Hematopoietic multipotent progenitor cell treated with erythropoietin and hydrocortisone succinate and interleukin-3 and kit ligand, for 4 days (in vitro differentiated cells): Measurements from ENCODE around the gene RNASEH2C.

Source experiments
- DNase-seq: peaks from one replicate; pipeline ENCODE4 v3.0.0-alpha.2; 2015

The RNASEH2C gene

DNA sequence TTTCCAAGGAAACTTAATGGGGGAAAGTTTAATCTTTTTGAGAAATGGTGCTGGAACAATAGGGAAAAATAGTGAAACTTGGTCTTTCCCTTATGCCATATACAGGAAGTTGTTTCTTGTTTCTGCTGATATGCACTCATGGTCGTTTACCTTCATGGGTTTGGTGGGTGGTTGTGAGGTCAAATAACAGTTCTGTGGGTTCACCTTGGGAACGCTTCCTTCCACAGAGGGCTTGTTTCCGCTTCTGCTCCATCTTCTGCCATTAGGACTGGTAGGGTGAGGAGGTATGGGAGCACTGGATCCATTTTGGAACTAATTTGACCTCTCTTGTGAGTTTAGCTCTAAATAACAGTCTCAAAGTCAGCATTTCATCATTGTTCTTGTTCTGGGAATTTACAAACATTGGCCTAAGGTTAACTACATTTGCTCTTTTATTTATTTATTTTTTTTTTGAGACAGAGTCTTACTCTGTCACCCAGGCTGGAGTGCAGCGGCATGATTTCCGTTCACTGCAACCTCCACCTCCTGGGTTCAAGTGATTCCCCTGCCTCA is 40.3 kb downstream of the RNASEH2C start:
- no peak for DNase-seq

DNA sequence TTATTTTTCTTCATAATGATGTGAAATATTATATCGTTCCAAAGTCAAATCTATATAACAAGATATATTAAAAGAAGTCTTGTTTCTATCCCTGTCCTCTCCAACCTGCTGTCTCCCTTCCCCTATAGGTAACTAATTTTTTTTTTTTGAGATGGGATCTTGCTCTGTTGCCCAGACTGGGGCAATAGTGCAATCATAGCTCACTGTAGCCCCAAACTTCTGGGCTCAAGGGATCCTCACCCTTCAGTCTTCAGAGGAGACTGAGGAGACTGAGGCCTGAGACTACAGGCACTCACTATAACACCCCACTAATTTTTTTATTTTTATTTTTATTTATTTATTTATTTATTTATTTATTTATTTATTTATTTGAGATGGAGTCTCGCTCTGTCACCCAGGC is 47.6 kb downstream of the RNASEH2C start:
- no peak for DNase-seq

DNA sequence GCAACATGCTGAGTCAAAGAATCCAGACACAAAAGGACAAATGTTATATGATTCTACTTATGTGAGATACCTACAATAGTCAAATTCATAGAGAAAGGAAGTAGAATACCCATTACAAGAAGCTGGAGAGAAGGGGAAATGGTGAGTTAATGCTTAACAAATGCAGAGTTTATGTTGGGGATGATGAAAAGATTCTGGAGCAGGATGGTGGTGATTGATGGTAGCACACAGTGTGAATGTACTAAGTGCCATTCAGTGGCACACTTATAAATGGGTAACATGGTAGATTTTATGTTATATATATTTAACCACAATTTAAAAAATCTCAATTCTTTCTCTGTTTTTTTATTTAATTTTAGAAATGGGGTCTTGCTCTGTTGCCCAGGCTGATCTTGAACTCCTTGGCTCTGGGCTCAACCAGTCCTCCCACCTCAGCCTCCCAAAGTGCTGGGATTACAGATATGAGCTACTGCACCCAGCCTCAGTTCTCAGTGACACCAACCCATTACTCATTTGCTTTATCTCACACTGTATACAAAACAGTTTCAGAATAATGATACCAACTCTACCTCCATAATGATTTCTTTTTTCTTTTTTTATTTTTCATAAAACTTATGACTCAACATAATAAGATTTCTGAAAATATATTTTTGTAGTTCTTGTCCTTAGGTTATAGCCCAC is 48.3 kb downstream of the RNASEH2C start:
- DNase-seq, result no peak
